Measurements from ENCODE around the gene EFHC1.
"Not testable (repeated sequence)": the region's sequence is repeated elsewhere in the genome, so short reads cannot be mapped to it uniquely, and the experiment has no call there.

The EFHC1 gene

GRCh38 chr6:52399511-52400312 is 20.4 kb upstream of the EFHC1 start:
- no peak for DNase-seq (ENCODE audit: low read depth)

- no peak for DNase-seq (ENCODE audit: low read depth)
Observed at GRCh38 chr6:52400313-52401041, 19.7 kb upstream of the EFHC1 start.

- DNase-seq (ENCODE audit: low read depth), result no peak
Observed at GRCh38 chr6:52403086-52403485, 17.1 kb upstream of the EFHC1 start.

- no peak for DNase-seq (ENCODE audit: low read depth)
Observed at GRCh38 chr6:52403627-52404026, 16.5 kb upstream of the EFHC1 start.

GRCh38 chr6:52405243-52405642 is 14.9 kb upstream of the EFHC1 start:
- no peak for DNase-seq (ENCODE audit: low read depth)

GRCh38 chr6:52407467-52407866 is 12.7 kb upstream of the EFHC1 start:
- no peak for DNase-seq (ENCODE audit: low read depth)

GRCh38 chr6:52409499-52409898 is 10.6 kb upstream of the EFHC1 start:
- no peak for DNase-seq (ENCODE audit: low read depth)

GRCh38 chr6:52410979-52411378 is 9.2 kb upstream of the EFHC1 start:
- DNase-seq (ENCODE audit: low read depth), result no peak

- no peak for DNase-seq (ENCODE audit: low read depth)
Observed at GRCh38 chr6:52411911-52412310, 8.2 kb upstream of the EFHC1 start.

- no peak for DNase-seq (ENCODE audit: low read depth)
Observed at GRCh38 chr6:52415333-52415732, 4.8 kb upstream of the EFHC1 start.

- no peak for DNase-seq (ENCODE audit: low read depth)
Observed at GRCh38 chr6:52415917-52416628, 4.1 kb upstream of the EFHC1 start.

- DNase-seq (ENCODE audit: low read depth), result no peak
Observed at GRCh38 chr6:52416629-52417151, 3.5 kb upstream of the EFHC1 start.

GRCh38 chr6:52417675-52418111 is 2.4 kb upstream of the EFHC1 start:
- DNase-seq (ENCODE audit: low read depth), result no peak

GRCh38 chr6:52418606-52419005 is 1.5 kb upstream of the EFHC1 start:
- no peak for DNase-seq (ENCODE audit: low read depth)

GRCh38 chr6:52420668-52421358 is 671 bp downstream of the EFHC1 start:
- DNase-seq (ENCODE audit: low read depth), result no peak

GRCh38 chr6:52422156-52422555 is 2.0 kb downstream of the EFHC1 start:
- no peak for DNase-seq (ENCODE audit: low read depth)

GRCh38 chr6:52423448-52423847 is 3.3 kb downstream of the EFHC1 start:
- DNase-seq (ENCODE audit: low read depth), result no peak

GRCh38 chr6:52423971-52424381 is 3.8 kb downstream of the EFHC1 start:
- DNase-seq (ENCODE audit: low read depth), result no peak

- DNase-seq (ENCODE audit: low read depth), result no peak
Observed at GRCh38 chr6:52424513-52424912, 4.4 kb downstream of the EFHC1 start.

- DNase-seq (ENCODE audit: low read depth), result no peak
Observed at GRCh38 chr6:52426667-52427066, 6.5 kb downstream of the EFHC1 start.

GRCh38 chr6:52433294-52433693 is 13.2 kb downstream of the EFHC1 start:
- DNase-seq (ENCODE audit: low read depth), result not testable (repeated sequence)

GRCh38 chr6:52435345-52435744 is 15.2 kb downstream of the EFHC1 start:
- no peak for DNase-seq (ENCODE audit: low read depth)

Measured in stimulated activated CD8-positive, alpha-beta memory T cell treated with anti-CD3 and anti-CD28 coated beads, Interleukin-15, amount 100 ng/mL, for 24 hours (primary cell).